Retinal pigment epithelial cell (primary cell): ENCODE results near the gene L3MBTL4.
A peak's percentile ranks its signal among the peaks of the same experiment; 100 is the strongest.

ENCODE experiments used
- DNase-seq: peaks from one replicate; pipeline ENCODE4 v3.0.0-alpha.2; 2010; ENCODE audit warnings: low read depth
- H3K4me3 ChIP-seq: 2 replicates; pipeline ENCODE4 v1.5.1; 2011; ENCODE audit warnings: mild to moderate bottlenecking, low read length, control low read depth, moderate library complexity
- TF ChIP-seq, protein P1 (sequence below): conservative IDR thresholded peaks from 2 replicates; pipeline ENCODE4 v1.5.1; 2011; ENCODE audit warnings: low read depth, low read length, control low read depth, inconsistent platforms

L3MBTL4 gene

DNA sequence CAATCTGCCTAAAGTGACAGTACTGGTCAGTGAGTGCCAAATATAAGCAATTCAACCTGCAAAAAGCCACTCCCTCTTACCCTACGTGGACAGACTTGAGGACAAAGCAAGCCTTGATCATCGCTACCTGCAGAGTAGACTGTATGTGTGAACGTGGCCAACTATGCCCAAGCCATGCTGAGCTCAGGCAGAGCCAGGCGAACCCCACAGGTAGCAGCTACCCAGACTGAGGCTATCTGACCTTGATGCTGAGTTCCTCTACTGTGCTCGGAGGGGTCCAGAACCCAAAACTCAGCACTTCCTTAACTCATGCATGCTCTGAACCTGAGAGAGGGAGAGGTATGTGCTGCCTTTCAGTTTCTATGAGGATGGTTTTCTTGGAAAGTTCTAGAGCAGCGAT, 455.9 kb downstream of the L3MBTL4 start:
- DNase-seq = no peak

DNA sequence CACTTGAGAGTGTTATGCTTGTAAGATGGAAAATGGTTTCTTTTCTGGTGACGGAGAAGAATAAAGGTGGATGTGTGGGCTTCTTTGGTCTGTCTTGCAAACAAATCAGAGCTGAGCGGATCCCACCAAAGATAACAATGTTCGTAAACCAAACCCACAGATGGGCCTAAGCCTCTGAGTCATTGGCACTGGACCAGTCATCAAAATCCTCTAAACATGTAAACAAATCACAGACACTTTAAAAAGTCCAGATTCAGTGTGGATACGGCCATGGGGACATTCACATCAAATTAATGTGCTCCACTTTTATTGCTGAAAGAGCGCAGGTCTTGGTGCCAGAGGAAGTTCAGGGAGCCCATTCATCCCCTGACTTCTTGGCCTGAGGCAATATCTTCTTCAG, 458.9 kb downstream of the L3MBTL4 start:
- DNase-seq = no peak
- TF ChIP-seq, protein P1, sequence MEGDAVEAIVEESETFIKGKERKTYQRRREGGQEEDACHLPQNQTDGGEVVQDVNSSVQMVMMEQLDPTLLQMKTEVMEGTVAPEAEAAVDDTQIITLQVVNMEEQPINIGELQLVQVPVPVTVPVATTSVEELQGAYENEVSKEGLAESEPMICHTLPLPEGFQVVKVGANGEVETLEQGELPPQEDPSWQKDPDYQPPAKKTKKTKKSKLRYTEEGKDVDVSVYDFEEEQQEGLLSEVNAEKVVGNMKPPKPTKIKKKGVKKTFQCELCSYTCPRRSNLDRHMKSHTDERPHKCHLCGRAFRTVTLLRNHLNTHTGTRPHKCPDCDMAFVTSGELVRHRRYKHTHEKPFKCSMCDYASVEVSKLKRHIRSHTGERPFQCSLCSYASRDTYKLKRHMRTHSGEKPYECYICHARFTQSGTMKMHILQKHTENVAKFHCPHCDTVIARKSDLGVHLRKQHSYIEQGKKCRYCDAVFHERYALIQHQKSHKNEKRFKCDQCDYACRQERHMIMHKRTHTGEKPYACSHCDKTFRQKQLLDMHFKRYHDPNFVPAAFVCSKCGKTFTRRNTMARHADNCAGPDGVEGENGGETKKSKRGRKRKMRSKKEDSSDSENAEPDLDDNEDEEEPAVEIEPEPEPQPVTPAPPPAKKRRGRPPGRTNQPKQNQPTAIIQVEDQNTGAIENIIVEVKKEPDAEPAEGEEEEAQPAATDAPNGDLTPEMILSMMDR = no peak
- no peak overlapping the region for H3K4me3 ChIP-seq

More for the DNA sequence above, 455.9 kb downstream of the L3MBTL4 start:
- TF ChIP-seq, protein P1 = no peak
- no peak overlapping the region for H3K4me3 ChIP-seq

DNA sequence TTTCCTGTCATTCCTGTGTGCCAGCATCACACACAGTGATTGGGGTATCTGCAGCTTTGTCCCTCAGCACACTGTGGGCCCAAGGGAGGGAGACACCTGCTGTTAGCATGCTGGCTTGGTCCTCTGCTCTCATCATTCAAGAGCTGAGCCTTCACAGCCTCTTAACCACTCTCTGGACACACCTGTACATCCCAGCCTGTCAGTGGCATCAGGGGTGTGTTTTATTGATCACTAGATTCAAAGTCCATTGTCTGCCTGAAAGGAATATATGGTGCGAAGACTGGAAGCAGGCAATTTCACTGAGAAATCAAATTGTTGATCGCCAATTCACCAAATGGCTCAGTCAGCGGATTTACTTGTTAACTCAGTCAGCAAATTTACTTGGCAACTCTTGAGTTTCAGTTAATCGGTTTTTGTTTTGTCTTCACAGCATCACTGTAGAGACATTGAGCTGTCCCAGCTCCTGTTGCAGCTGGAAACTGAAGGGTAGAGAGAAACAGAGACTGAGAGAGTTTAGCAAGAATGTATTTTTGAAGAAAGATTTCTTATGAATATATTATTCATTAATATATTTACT, 463.1 kb downstream of the L3MBTL4 start:
- no peak for DNase-seq
- no peak overlapping the region for H3K4me3 ChIP-seq
- TF ChIP-seq, protein P1 = no peak

DNA sequence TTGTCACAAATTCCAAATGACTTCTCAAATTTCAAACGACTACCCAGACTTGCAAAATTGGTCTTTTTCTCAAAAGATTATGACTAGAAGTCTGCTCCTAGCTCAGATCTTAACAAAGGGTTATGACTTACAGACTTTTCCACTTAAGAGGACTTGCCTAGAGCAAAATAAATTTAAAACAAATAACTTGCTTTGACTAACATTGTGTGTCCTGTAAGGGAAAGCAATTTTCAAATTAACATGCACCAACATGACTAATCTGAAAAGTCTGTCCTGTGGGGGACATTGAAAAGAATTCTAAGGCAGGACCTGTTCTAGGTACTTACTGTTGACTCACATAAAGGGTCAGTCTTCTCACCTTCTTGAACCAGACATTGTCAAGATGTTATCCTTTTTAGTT, 465.9 kb downstream of the L3MBTL4 start:
- TF ChIP-seq, protein P1 = no peak
- no peak overlapping the region for H3K4me3 ChIP-seq
- no peak for DNase-seq

DNA sequence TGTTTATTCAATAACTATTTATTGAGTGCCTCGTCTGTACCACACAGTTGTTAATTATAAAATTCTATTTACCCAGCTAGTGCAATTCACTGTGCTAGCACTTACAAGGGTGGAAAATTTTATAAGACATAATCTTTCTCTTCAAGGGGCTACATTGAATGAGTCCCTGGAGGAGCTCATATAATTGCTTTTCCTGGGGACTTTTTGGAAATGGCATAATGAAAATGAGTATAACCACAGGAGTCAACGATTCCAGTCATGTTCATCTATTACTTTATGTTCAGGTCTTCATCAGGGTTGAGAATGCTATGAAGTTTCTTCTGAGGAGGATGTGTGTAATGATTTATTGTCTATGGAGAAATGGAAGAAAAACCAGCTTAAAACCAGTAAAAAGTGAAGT, 466.5 kb downstream of the L3MBTL4 start:
- TF ChIP-seq, protein P1 = no peak
- no peak for DNase-seq
- H3K4me3 ChIP-seq = no peak overlapping the region

DNA sequence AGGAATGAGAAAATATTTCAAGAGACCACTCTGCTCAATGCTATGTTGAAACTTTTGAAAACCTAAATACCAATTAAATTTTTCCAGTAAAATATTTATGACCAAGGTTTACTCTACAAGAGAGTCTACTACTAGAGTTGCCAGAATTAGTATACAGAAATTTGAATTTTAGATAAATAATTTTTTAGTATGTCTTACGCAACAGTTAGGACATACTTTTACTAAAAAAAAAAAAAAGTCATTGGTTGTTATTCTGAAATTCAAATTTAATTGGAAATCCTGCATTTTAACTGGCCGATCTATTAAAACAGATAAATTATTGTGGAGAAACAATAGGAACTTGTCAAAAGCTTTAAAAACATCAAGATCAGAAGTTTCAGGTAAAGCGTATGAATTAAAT, 470.3 kb downstream of the L3MBTL4 start:
- TF ChIP-seq, protein P1 = no peak
- DNase-seq = no peak
- no peak overlapping the region for H3K4me3 ChIP-seq

DNA sequence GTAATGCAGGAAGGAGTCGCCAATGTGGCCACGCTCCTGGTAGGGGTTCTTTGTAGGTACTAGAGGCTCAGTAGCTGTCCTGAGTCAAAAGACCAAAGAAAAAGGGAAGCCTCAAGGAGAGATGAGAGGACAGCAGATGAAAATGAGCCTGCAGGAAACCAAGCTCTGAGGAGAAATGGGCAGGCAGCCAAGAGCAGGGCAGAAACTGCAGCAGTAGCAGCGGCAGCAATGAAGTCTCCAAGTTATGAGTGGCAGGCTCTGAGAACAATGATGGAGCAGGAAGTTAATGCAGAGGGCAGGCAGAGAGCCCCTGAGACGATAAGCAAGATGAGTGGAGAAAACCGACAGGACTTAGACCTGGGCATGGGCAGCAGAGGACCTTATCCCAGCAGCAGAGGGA, 471.2 kb downstream of the L3MBTL4 start:
- DNase-seq = peak; percentile 2
- TF ChIP-seq, protein P1 = no peak
- H3K4me3 ChIP-seq = no peak overlapping the region
